Ovary (tissue), 9 donors: ENCODE data around the gene RHEB. TPM values are rescaled to one million over a fixed set of nuclear protein-coding genes. Genes with fewer than 3 reads are reported as not detected.

Source experiments
- DNase-seq, 5 donors: peaks; one replicate each; pipeline ENCODE4 v3.0.0-alpha.2; 2019 to 2020
- H3K27ac ChIP-seq, 2 donors: fragments of 200-600 bp; one replicate each; pipeline versions ENCODE4 v1.5.1 to v1.8.0; 2019 to 2022
- H3K27me3 ChIP-seq: fragments of 200-600 bp; one replicate; pipeline ENCODE4 v1.8.0; 2022
- H3K36me3 ChIP-seq: fragments of 200-600 bp; sonication (generic); one replicate; pipeline ENCODE4 v1.5.1; 2019
- H3K4me1 ChIP-seq: one replicate; pipeline ENCODE4 v1.8.1; 2013; ENCODE audit warnings: mild to moderate bottlenecking, moderate library complexity; ENCODE audit not compliant: insufficient read depth
- H3K4me3 ChIP-seq: fragments of 200-600 bp; sonication (generic); one replicate; pipeline ENCODE4 v1.5.1; 2017
- H3K9me3 ChIP-seq, 2 donors: fragments of 200-600 bp in 1 of 2; sonication (generic) in 1 of 2; one replicate each; pipeline versions ENCODE4 v1.5.1 to v1.8.1; 2013 to 2019; ENCODE audit warnings: mild to moderate bottlenecking in 1 of 2, moderate library complexity in 1 of 2
- CTCF ChIP-seq, 3 donors: fragments of 450-650 bp in 2 of 3; fragments of 200-600 bp in 1 of 3; IDR thresholded peaks; one replicate each; pipeline versions ENCODE4 v1.5.1 to v1.8.0; 2016 to 2022; ENCODE audit warnings: antibody characterized with exemption in 3 of 3, mild to moderate bottlenecking in 1 of 3
- EP300 ChIP-seq: sonication (generic); formaldehyde crosslinking; IDR thresholded peaks from one replicate; pipeline ENCODE4 v1.6.1; 2017; ENCODE audit warnings: antibody characterized with exemption
- POLR2A ChIP-seq: fragments of 450-650 bp; IDR thresholded peaks from one replicate; pipeline ENCODE4 v1.6.1; 2017; ENCODE audit warnings: antibody characterized with exemption, mild to moderate bottlenecking, moderate library complexity
- whole genome bisulfite sequencing, 3 donors: extraction: QIAGEN DNeasy Blood & Tissue Kit in 1 of 3; methylation state at CpG; one replicate each; pipeline versions ENCODE4 v1.1.5 to v1.1.7; 2013 to 2017; 5-methylcytosine and 5-hydroxymethylcytosine counted together
- intact Hi-C, 4 donors: fragments of 100-400 bp; cut with DNase I; formaldehyde crosslinking; loops; one replicate each; pipeline versions ENCODE4 v1.11.0 to v1.15.1; 2022 to 2023
- polyA plus RNA-seq, 2 donors: library from polyadenylated mRNA; stranded (reverse); fragments of 200-250 nt in 1 of 2; fragments of 350-450 nt in 1 of 2; fragmentation: Illumina TruSeq in 1 of 2; extraction: RNeasy Lipid Tissue Mini Kit (QIAGEN cat#74804) in 1 of 2; gene quantifications; one replicate each; pipeline ENCODE4 v1.2.3, GENCODE V29; 2013 to 2014
- total RNA-seq, 7 donors: library from RNA; depleted of rRNA in 2 of 7; stranded (reverse); fragments of >200 nt in 2 of 7; fragmentation: NEBNext Ultra II Directional in 3 of 7; extraction: Animal tissue kit (Norgen Biotek cat#: 25700) in 3 of 7; gene quantifications; one replicate each; pipeline versions ENCODE4 v1.1.0 to v1.2.4, GENCODE V29; 2016 to 2023
- donor health status: DM: no; HTN: no; CAD: no; lungs with moderate emphysema.
- donor health status: DM: no; HTN: no; CAD: no.
- donor health status: Bipolar disorder and iron deficiency.
- donor health status: DM: yes; HTN: yes; CAD: no.
- donor health status: DM: no; HTN: no; CAD: no.
- donor health status: DM: yes; HTN: yes; CAD: no.

RHEB gene
- total and polyA plus RNA-seq, 9 donors = 77.6 to 167 (median 91.8) TPM

- no peak for DNase-seq
- Histone ChIP-seq H3K36me3 (no peaks in the 10 kb centered on the region), H3K27ac (no peak overlapping the region), H3K27me3 (no peaks in the 10 kb centered on the region), H3K4me3 (no peak overlapping the region), H3K9me3 (no peaks in the 10 kb centered on the region), H3K4me1 (peaks cover 13% of the 10 kb centered on the region)
- TF ChIP-seq CTCF (IDR thresholded peaks at IDR 0.05) (no peak), EP300 (no peak), POLR2A (no peak)
- 62 to 82% (median 78%) methylated on average over 6 of the region's 6 CpGs for WGBS, 3 donors
- intact Hi-C loops = no loop called here
Observed at GRCh38 chr7:151508991-151509390, 10.7 kb downstream of the RHEB start.

GRCh38 chr7:151507806-151508205 lies 11.9 kb downstream of the RHEB start:
- H3K36me3 ChIP-seq = no peaks in the 10 kb centered on the region
- WGBS, 3 donors = 66 to 67% (median 67%) methylated on average over 2 of the region's 2 CpGs
- no peak overlapping the region for H3K27ac ChIP-seq
- intact Hi-C loops = no loop called here
- TF ChIP-seq EP300 = no peak
- TF ChIP-seq CTCF (IDR thresholded peaks at IDR 0.05) = no peak
- no peak for TF ChIP-seq POLR2A
- no peak overlapping the region for H3K4me3 ChIP-seq
- peaks cover 15% of the 10 kb centered on the region for H3K4me1 ChIP-seq
- H3K27me3 ChIP-seq = no peaks in the 10 kb centered on the region
- no peaks in the 10 kb centered on the region for H3K9me3 ChIP-seq
- DNase-seq = no peak

GRCh38 chr7:151506901-151507382 lies 12.8 kb downstream of the RHEB start:
- H3K27me3 ChIP-seq = no peaks in the 10 kb centered on the region
- H3K9me3 ChIP-seq = no peaks in the 10 kb centered on the region
- 63 to 67% (median 63%) methylated on average over 5 of the region's 5 CpGs for WGBS, 3 donors
- TF ChIP-seq POLR2A = no peak
- TF ChIP-seq EP300 = no peak
- no peak for TF ChIP-seq CTCF (IDR thresholded peaks at IDR 0.05)
- H3K4me1 ChIP-seq = peaks cover 12% of the 10 kb centered on the region
- no peak overlapping the region for H3K27ac ChIP-seq
- H3K36me3 ChIP-seq = no peaks in the 10 kb centered on the region
- intact Hi-C loops = no loop called here
- no peak overlapping the region for H3K4me3 ChIP-seq
- DNase-seq = no peak

GRCh38 chr7:151505836-151506468 lies 13.7 kb downstream of the RHEB start:
- WGBS, 3 donors = 93 to 96% (median 95%) methylated on average over 4 of the region's 4 CpGs
- no peak overlapping the region for H3K27ac ChIP-seq
- TF ChIP-seq CTCF (IDR thresholded peaks at IDR 0.05) (no peak), EP300 (no peak), POLR2A (no peak)
- no peak for DNase-seq
- no peaks in the 10 kb centered on the region for H3K36me3 ChIP-seq
- intact Hi-C loops = no loop called here
- H3K4me1 ChIP-seq = peaks cover 12% of the 10 kb centered on the region
- H3K4me3 ChIP-seq = no peak overlapping the region
- H3K27me3 ChIP-seq = no peaks in the 10 kb centered on the region
- no peaks in the 10 kb centered on the region for H3K9me3 ChIP-seq
